Mammary epithelial cell (primary cell): ENCODE results near the gene ASIC2.

Experiments
- EZH2 ChIP-seq: IDR thresholded peaks from 2 replicates; pipeline ENCODE4 v1.6.1; 2012; ENCODE audit warnings: low read length, inconsistent platforms, borderline replicate concordance
- TF ChIP-seq, protein P1 (sequence below), 2 donors: IDR thresholded peaks in 1 of 2; conservative IDR thresholded peaks in 1 of 2; 2 replicates each; pipeline ENCODE4 v1.5.1; 2011 to 2012; ENCODE audit warnings: inconsistent platforms in 2 of 2, low read length in 2 of 2, mild to moderate bottlenecking in 2 of 2, control low read depth in 1 of 2, low read depth in 1 of 2; ENCODE audit not compliant: insufficient read depth in 1 of 2; ENCODE audit errors: extremely low read depth in 1 of 2

DNA sequence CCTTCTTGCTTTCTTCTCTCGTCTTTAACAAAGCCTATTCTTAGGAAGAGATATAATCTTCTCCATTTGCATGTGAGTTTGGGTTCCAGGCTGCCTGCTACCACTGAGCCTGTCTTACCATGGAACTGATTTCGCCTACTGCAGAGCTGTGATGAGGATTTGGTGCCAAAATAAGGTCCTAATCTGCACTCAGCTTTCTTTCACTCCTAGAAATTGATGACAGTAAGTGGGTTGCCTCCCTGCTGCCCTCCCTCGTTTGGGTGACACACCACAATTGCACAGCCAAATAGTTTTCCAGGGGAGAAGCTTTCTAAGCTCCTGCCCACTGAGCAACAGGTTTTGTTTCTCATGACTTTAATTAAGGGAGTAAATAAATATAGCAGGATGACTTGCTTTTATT, 25.1 kb upstream of the ASIC2 start:
- TF ChIP-seq, protein P1, sequence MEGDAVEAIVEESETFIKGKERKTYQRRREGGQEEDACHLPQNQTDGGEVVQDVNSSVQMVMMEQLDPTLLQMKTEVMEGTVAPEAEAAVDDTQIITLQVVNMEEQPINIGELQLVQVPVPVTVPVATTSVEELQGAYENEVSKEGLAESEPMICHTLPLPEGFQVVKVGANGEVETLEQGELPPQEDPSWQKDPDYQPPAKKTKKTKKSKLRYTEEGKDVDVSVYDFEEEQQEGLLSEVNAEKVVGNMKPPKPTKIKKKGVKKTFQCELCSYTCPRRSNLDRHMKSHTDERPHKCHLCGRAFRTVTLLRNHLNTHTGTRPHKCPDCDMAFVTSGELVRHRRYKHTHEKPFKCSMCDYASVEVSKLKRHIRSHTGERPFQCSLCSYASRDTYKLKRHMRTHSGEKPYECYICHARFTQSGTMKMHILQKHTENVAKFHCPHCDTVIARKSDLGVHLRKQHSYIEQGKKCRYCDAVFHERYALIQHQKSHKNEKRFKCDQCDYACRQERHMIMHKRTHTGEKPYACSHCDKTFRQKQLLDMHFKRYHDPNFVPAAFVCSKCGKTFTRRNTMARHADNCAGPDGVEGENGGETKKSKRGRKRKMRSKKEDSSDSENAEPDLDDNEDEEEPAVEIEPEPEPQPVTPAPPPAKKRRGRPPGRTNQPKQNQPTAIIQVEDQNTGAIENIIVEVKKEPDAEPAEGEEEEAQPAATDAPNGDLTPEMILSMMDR (conservative IDR thresholded peaks at IDR 0.05 in 1 of 2, IDR thresholded peaks at IDR 0.05 in 1 of 2; ENCODE audit: extremely low read depth in 1 of 2, insufficient read depth in 1 of 2, low read depth in 1 of 2, low read length in 2 of 2), result no peak
- no peak for TF ChIP-seq EZH2
